Activated naive CD4-positive, alpha-beta T cell treated with anti-CD3 and anti-CD28 coated beads, Interleukin-2, amount 10 ng/mL, durations not matched to agents 7 days and 5 days (primary cell): ENCODE results near the gene CLEC2B.

Experiments used
- CTCF ChIA-PET: fragments of 350-600 bp; sonication (Branson Sonifier 250); formaldehyde crosslinking; loops from one replicate; lab custom pipeline; 2021; ENCODE audit warnings: antibody characterized with exemption; lab: Charles Lee
- DNase-seq: peaks from one replicate; pipeline ENCODE4 v3.0.0-alpha.2; 2020
- H3K27ac Mint-ChIP-seq: one replicate; pipeline ENCODE4 v1.8.0; 2021; ENCODE audit warnings: mild to moderate bottlenecking, moderate library complexity, mixed read lengths
- H3K27me3 Mint-ChIP-seq: one replicate; pipeline ENCODE4 v1.8.0; 2021; ENCODE audit warnings: mild to moderate bottlenecking, mixed read lengths
- H3K36me3 Mint-ChIP-seq: one replicate; pipeline ENCODE4 v1.8.0; 2021; ENCODE audit warnings: mixed read lengths
- H3K4me1 Mint-ChIP-seq: one replicate; pipeline ENCODE4 v1.8.0; 2021; ENCODE audit warnings: mixed read lengths
- H3K4me3 Mint-ChIP-seq: one replicate; pipeline ENCODE4 v1.8.0; 2021; ENCODE audit warnings: mild to moderate bottlenecking, moderate library complexity, mixed read lengths
- H3K9me3 Mint-ChIP-seq: one replicate; pipeline ENCODE4 v1.8.0; 2021; ENCODE audit warnings: mixed read lengths

CLEC2B gene

DNA sequence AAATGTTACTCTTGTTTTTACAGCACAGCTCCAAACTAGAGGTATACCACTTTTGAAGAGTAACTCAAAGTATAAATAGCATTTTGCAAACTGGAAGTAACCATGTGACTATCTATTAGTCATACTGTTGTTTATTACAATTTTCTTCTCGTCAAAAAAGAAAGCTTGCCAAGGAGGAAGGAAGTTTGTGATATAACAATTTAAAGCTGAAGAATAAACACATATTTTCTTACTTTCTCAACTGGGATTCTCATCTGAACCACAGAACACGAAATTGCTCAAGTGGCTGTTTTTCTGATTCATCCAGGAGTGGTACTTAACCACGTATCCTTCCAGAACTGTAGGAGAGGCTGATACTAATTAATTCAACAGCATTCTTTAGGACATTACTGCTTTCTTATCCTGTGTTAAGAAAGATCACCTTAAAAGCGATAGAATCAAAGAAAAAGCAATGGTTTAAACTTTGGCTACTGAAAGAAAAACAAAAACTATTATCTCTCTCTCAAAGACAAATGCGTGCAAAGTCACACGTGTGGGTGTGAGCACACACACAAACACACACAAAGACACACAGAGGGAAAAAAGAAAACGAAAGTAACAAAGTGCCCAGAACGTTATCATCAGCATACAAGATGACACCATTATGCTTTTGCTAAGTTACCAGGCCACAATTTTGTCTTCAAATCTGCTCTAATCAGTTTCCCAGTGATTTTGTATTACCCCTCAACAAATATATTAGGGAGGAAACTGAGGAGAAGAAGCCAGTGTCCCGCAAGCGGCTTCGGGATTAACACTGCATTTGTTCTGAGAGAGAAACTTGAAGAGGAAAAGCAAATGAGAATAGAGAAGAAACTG is at the start of gene CLEC2B:
Gene CLEC2B (minus strand): TSS at position 48 of the 855 bp plus-strand sequence.
- Mint-ChIP-seq H3K4me1 (peaks cover 22% of the 10 kb centered on the region), H3K36me3 (peaks cover 21% of the 10 kb centered on the region), H3K27me3 (no peaks in the 10 kb centered on the region), H3K27ac (peak within 1 kb of the TSS; percentile 99), H3K4me3 (peak within 1 kb of the TSS; percentile 73), H3K9me3 (no peaks in the 10 kb centered on the region)
- DNase-seq: peak; percentile 56
- CTCF ChIA-PET: interaction anchor here (0.6 to 4.3 kb wide), 5 partner anchors 53 to 125 kb away, joined by 3 to 15 read pairs (median 4); no protein-coding TSS in a partner anchor

DNA sequence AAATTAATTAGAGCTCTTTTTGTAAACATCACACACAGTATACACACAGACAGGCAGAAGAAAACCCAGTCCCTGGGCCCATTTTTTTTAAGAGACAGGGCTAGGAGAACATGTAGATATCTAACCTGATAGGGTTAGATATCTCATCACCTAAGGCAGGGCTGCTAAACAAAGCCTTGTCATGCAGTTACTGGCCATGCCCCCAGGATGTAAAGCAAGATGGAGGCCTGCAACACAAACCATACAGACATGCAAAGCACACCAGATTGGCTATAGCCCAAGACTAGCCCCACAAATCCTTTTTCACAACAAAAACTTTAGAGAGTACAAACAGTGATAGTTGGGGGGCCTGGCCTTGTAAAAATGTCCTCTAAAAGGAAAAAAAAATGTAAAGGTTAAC is 42.6 kb upstream of the CLEC2B start:
- Mint-ChIP-seq H3K27me3 (peaks cover 2% of the 10 kb centered on the region), H3K36me3 (peaks cover 44% of the 10 kb centered on the region), H3K4me1 (peaks cover 36% of the 10 kb centered on the region), H3K27ac (no peak overlapping the region), H3K9me3 (peaks cover 49% of the 10 kb centered on the region), H3K4me3 (no peak overlapping the region)
- DNase-seq: no peak
- CTCF ChIA-PET: interaction anchor here (0.8 kb wide), 1 partner anchor 101 kb away, joined by 4 read pairs; no protein-coding TSS in a partner anchor

DNA sequence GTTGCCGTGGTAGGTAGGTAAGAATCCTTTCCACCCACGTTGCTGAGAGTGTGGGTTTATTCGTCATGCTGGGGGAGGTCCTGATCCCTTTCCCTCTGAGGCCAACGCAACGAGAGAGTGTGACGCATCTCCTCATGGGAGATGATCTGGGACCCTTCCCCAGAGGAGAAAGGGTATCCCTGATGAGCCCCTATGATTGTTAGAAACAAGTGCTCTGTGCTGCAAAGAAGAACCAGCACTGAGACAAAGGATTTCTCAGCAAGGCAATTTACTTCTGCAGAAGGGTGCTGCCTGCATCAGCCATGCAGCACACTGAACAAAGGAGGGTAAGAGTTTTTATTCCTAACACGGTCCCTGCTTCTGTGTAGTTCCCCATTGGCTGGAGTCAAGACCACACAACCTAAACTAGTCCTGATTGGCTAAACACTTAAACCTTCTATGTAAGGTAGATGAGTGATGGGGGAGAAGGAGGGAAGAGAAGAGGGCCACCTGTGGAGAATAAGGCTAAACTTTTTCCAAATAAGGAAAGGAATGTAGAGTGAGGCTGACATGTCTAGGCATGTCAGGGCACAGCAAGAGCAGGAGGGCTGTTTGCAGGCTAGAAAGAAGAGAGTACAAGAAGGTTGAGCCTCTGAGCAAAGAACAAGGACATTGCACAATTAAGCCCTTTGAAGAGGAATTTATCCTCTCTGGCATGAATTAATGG is 41.7 kb upstream of the CLEC2B start:
- peaks cover 50% of the 10 kb centered on the region for H3K36me3 Mint-ChIP-seq
- H3K4me3 Mint-ChIP-seq: no peak overlapping the region
- peaks cover 44% of the 10 kb centered on the region for H3K4me1 Mint-ChIP-seq
- H3K9me3 Mint-ChIP-seq: peaks cover 51% of the 10 kb centered on the region
- DNase-seq: no peak
- CTCF ChIA-PET: interaction anchor here (0.8 kb wide), 1 partner anchor 100 kb away, joined by 4 read pairs; no protein-coding TSS in a partner anchor
- H3K27me3 Mint-ChIP-seq: no peaks in the 10 kb centered on the region
- H3K27ac Mint-ChIP-seq: peak overlapping the region; percentile 58

DNA sequence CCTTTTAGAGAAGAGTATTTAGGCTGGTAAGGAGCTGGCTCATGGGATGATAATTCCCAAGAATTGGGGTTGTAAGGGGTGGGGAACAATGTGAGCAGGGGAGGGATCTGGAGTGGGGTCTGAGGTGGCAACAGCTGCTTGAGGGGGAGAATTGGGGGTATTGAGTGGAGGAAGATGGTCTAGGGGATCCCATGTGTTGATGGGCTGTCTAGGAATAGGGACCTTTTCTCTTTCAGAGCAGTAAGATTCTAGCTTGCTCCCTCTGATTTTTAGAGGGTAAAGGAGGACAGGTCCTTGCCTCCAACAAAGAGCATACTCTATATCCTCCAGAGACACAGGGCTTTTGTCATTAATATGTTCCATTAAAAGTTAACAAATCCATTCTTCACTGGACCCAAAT is 40.6 kb upstream of the CLEC2B start:
- peaks cover 54% of the 10 kb centered on the region for H3K36me3 Mint-ChIP-seq
- H3K4me3 Mint-ChIP-seq: no peak overlapping the region
- H3K27ac Mint-ChIP-seq: no peak overlapping the region
- H3K9me3 Mint-ChIP-seq: peaks cover 58% of the 10 kb centered on the region
- CTCF ChIA-PET: interaction anchor here (0.6 kb wide), 1 partner anchor 28 kb away, joined by 3 read pairs; the partner anchor contains the start of gene KLRF2
- no peaks in the 10 kb centered on the region for H3K27me3 Mint-ChIP-seq
- DNase-seq: no peak
- H3K4me1 Mint-ChIP-seq: peaks cover 48% of the 10 kb centered on the region

DNA sequence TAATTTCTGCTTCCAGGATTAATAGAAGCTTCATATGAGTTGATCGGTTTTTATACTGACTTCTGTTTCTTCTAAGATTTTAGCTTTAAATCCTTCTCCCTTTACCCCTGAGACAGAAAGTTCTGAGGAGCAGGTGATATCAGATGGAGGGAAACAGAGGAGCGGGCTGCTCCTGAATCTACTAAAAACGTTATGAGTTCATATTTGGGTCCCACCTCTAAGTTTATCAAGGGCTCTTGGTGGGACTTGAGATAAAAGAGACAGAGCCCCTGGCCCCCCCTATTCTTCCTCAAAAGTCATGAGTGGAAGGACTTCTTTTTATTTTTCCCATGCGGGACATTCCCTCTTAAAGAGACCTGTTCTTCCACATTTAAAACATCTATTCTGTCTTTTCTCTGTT is 39.2 kb upstream of the CLEC2B start:
- CTCF ChIA-PET: interaction anchor here (0.9 to 1.2 kb wide), 2 partner anchors 14 to 93 kb away, joined by 3 to 4 read pairs; no protein-coding TSS in a partner anchor

DNA sequence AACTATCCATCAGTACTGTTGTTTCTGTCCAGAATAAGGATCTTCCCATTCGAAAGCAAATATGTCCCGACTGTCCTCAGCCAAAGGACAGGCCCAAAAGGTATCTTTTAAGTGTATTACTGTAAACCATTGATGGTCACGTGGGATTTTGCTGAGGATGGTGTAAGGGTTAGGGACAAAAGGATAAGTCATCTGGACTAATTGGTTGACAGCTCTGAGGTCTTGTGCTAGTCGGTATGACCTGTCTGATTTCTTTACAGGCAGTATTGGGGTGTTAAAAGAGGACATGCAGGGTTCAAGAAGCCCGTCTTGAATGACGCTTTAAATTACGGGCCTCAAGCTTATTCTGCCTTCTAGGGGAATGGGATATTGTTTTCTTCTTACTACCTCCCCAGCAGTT is 38.6 kb upstream of the CLEC2B start:
- DNase-seq: no peak
- peaks cover 47% of the 10 kb centered on the region for H3K4me1 Mint-ChIP-seq
- H3K27me3 Mint-ChIP-seq: peaks cover 2% of the 10 kb centered on the region
- peaks cover 61% of the 10 kb centered on the region for H3K36me3 Mint-ChIP-seq
- H3K9me3 Mint-ChIP-seq: peaks cover 74% of the 10 kb centered on the region
- no peak overlapping the region for H3K27ac Mint-ChIP-seq
- no peak overlapping the region for H3K4me3 Mint-ChIP-seq
- CTCF ChIA-PET: interaction anchor here (0.7 to 1.2 kb wide), 4 partner anchors 15 to 92 kb away, joined by 3 to 5 read pairs (median 4); no protein-coding TSS in a partner anchor

More for the DNA sequence above, 39.2 kb upstream of the CLEC2B start:
- no peak for DNase-seq
- no peak overlapping the region for H3K4me3 Mint-ChIP-seq
- peaks cover 48% of the 10 kb centered on the region for H3K4me1 Mint-ChIP-seq
- peaks cover 69% of the 10 kb centered on the region for H3K9me3 Mint-ChIP-seq
- H3K36me3 Mint-ChIP-seq: peaks cover 59% of the 10 kb centered on the region
- H3K27me3 Mint-ChIP-seq: no peaks in the 10 kb centered on the region
- no peak overlapping the region for H3K27ac Mint-ChIP-seq

DNA sequence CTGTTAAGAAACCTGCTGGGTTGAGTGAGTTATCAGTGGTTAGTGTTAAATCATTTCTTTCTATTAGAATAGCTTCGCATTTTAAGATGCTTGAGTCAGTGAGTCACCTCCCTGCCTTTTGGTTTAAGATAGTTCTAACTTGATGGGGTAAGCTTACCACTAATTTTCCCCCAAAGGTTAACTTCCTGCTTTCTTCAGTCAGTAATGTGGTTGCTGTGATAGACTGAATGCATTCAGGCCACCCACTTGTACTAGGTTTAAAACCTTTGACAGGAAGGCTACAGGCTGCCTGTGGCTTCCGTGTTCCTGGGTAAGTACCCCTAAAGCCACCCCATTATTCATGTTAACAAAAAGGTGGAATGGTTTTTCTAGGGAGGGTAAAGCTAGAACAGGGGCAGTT is 37.7 kb upstream of the CLEC2B start:
- peaks cover 60% of the 10 kb centered on the region for H3K36me3 Mint-ChIP-seq
- DNase-seq: peak; percentile 47
- peaks cover 74% of the 10 kb centered on the region for H3K9me3 Mint-ChIP-seq
- peaks cover 4% of the 10 kb centered on the region for H3K27me3 Mint-ChIP-seq
- no peak overlapping the region for H3K4me3 Mint-ChIP-seq
- H3K27ac Mint-ChIP-seq: peak overlapping the region; percentile 81
- CTCF ChIA-PET: interaction anchor here (1.1 to 1.5 kb wide), 4 partner anchors 15 to 93 kb away, joined by 3 to 5 read pairs (median 4); no protein-coding TSS in a partner anchor
- peaks cover 39% of the 10 kb centered on the region for H3K4me1 Mint-ChIP-seq

DNA sequence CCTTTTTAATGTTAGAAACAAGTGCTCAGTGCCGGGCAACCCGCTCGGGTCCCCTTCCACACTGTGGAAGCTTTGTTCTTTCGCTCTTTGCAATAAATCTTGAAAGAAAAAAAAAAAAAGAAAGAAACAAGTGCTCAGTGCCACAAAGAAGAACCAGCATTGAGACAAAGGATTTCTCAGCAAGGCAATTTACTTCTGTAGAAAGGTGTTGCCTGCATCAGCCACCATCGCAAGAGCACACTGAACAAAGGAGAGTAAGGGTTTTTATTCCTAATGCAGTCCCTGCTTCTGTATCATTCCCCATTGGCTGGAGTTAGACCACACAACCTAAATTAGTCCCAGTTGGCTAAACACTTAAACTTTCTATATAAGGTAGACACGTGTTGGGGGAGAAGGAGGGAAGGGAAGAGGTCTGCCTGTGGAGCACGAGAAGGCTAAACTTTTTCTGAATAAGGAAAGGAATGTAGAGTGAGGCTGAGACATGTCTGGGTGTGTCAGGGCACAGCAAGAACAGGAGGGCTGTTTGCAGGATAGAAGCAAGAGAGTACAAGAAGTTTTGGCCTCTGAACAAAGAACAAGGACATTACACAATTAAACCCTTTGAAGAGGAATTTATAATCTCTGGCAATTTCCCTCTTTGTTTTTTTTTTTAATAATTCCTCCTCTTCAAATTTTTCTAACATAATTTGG is 33.5 kb upstream of the CLEC2B start:
- peaks cover 10% of the 10 kb centered on the region for H3K27me3 Mint-ChIP-seq
- peaks cover 21% of the 10 kb centered on the region for H3K4me1 Mint-ChIP-seq
- H3K36me3 Mint-ChIP-seq: peaks cover 35% of the 10 kb centered on the region
- CTCF ChIA-PET: interaction anchor here (1.2 kb wide), 1 partner anchor 23 kb away, joined by 3 read pairs; no protein-coding TSS in a partner anchor
- peaks cover 43% of the 10 kb centered on the region for H3K9me3 Mint-ChIP-seq
- no peak for DNase-seq
- no peak overlapping the region for H3K4me3 Mint-ChIP-seq
- H3K27ac Mint-ChIP-seq: no peak overlapping the region

DNA sequence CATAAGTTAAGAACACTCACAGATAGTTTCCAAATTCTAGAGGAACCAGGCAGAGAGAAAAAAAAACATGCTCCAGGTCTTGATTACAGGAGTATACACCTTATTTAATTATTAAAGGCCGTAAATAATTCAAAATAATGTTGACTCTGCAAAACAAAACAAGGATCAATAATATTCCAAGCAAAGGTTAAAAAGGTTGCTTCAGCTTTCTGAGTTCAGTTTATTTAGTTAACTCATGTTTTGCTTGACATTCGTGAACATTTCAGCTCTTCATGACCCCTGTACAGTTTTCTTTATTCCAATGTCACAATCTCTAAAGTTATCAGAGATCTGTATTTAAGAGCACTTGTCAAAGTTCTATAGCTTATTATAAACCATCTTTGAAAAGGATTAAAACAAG is 31.8 kb upstream of the CLEC2B start:
- Mint-ChIP-seq H3K4me3 (no peak overlapping the region), H3K36me3 (peaks cover 21% of the 10 kb centered on the region), H3K9me3 (peaks cover 37% of the 10 kb centered on the region), H3K27ac (no peak overlapping the region), H3K27me3 (peaks cover 10% of the 10 kb centered on the region), H3K4me1 (peaks cover 4% of the 10 kb centered on the region)
- DNase-seq: no peak
- CTCF ChIA-PET: no interaction called here

DNA sequence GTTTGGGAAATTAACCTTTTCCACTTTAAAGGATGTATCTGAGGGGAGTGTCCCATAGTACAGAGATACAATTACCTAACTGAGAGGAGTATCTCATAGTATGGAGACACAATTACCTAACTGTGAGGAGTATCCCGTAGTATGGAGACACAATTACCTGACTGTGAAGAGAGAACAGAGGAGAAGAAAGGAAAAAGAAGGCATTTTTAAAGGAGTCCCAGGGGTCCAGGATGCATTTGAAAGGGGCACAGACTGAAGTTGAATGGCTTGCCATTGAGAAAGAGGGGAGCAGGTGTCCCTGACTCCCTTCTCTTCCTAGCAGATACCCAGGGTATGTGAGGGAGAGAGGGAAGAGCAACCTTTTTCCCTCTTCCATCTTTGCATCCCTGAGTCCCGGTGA is 30.1 kb upstream of the CLEC2B start:
- no peak for DNase-seq
- Mint-ChIP-seq H3K27ac (no peak overlapping the region), H3K9me3 (peaks cover 26% of the 10 kb centered on the region), H3K4me1 (no peaks in the 10 kb centered on the region), H3K27me3 (peaks cover 13% of the 10 kb centered on the region), H3K36me3 (peaks cover 18% of the 10 kb centered on the region), H3K4me3 (no peak overlapping the region)
- CTCF ChIA-PET: no interaction called here

DNA sequence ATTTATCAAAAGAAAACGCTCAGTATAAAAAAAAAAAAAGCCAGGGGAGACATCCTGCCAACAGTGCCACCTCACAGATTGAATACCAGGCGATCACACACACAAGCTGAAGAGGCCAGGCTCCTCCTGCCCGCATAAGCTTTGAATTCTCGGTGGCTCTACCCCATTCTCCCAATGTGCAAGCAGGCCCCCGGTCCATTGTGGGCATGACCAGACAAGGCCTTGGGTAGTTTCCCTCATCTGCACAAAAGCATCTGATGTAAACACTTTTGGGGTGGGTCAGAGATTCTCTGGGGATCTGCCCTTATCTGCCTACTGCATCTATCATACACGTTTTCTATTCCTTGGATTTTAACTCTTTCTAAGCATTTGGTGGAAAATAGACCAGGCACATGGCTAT is 28.4 kb upstream of the CLEC2B start:
- H3K4me3 Mint-ChIP-seq: no peak overlapping the region
- peaks cover 19% of the 10 kb centered on the region for H3K27me3 Mint-ChIP-seq
- H3K27ac Mint-ChIP-seq: no peak overlapping the region
- H3K4me1 Mint-ChIP-seq: peaks cover 3% of the 10 kb centered on the region
- peaks cover 11% of the 10 kb centered on the region for H3K9me3 Mint-ChIP-seq
- CTCF ChIA-PET: no interaction called here
- no peak for DNase-seq
- peaks cover 6% of the 10 kb centered on the region for H3K36me3 Mint-ChIP-seq

DNA sequence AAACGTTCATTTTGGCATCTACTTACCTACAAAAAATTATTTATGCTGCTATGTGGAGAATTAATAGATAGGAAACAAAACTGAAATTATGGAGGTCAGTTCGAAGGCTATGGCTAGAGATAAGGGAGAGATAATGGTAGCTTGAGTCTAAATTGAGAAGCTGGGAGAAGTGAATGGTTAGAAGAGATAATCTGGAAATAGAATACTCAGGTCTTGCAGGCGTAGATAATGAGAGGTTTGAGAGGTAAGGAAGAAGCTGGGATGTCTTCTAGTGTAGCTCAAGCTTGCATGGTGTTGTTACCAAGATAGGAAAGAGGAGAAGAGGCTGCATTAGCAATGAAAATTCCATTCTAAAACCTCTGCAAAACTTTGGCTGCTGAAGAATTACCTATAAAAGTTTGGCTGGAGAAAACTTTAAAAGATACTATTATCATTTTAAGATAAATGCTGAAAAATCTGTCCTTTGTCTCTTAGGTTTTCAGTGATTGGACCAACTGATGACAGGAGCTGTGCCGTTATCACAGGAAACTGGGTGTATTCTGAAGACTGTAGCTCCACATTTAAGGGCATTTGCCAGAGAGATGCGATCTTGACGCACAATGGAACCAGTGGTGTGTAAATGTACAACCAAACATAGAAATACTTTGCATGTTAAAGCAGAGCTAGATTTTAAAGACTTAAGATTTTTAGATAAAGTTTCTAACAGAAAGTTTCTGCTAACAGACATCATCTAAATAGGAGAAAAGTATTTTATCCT is 26.2 kb upstream of the CLEC2B start:
- H3K9me3 Mint-ChIP-seq: no peaks in the 10 kb centered on the region
- peaks cover 1% of the 10 kb centered on the region for H3K36me3 Mint-ChIP-seq
- no peak for DNase-seq
- H3K27ac Mint-ChIP-seq: no peak overlapping the region
- no peak overlapping the region for H3K4me3 Mint-ChIP-seq
- CTCF ChIA-PET: interaction anchor here (1.1 to 1.3 kb wide), 2 partner anchors 25 to 81 kb away, joined by 3 read pairs; no protein-coding TSS in a partner anchor
- peaks cover 19% of the 10 kb centered on the region for H3K27me3 Mint-ChIP-seq
- H3K4me1 Mint-ChIP-seq: peaks cover 3% of the 10 kb centered on the region

DNA sequence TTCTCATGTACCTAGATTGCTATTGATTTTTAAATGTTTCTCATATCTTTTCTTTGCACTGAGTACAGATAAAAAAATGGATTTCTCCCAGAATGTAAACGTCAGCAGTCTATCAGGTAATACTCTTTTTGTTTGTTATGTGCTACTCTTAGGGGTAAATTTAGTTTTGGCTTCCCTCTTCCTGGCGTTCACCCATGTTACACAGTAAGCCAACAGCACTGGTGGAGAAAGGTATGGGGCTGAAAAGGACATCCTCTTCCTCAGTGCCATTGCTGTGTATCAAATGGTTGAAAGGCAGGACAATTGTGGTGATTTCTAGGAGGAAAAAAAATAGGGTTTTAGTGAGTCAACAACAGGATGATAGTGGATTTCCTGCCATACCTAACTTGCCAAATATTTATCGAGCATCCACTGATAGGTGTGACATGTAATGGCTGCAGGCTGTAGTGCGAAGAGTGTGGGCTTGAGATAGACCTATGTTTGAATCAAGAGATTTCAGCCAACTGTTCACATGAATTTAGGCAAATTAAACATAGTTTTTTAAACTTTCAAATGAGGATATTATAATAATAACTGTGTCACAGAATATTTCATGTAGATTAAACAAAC is 19.6 kb upstream of the CLEC2B start:
- peaks cover 6% of the 10 kb centered on the region for H3K27me3 Mint-ChIP-seq
- CTCF ChIA-PET: no interaction called here
- peaks cover 7% of the 10 kb centered on the region for H3K4me1 Mint-ChIP-seq
- no peaks in the 10 kb centered on the region for H3K9me3 Mint-ChIP-seq
- peaks cover 1% of the 10 kb centered on the region for H3K36me3 Mint-ChIP-seq
- no peak overlapping the region for H3K27ac Mint-ChIP-seq
- no peak for DNase-seq
- no peak overlapping the region for H3K4me3 Mint-ChIP-seq
